H1 (cell line): ENCODE measurements around the gene SMIM5. TPM values are rescaled to one million over a fixed set of nuclear protein-coding genes. Genes with fewer than 3 reads are reported as not detected.

ENCODE experiments used
- ASH2L ChIP-seq: fragments of 200-600, 300-600 bp; sonication (generic); IDR thresholded peaks from one replicate; pipeline ENCODE4 v1.7.1; 2017; ENCODE audit warnings: low read length
- ATF3 ChIP-seq: IDR thresholded peaks from 2 replicates; pipeline ENCODE4 v1.6.1; 2011; ENCODE audit warnings: low read depth, mild to moderate bottlenecking, low read length; ENCODE audit not compliant: insufficient read depth
- CHD7 ChIP-seq: fragments of 300-600 bp; sonication (generic); IDR thresholded peaks from 2 replicates; pipeline ENCODE4 v1.7.1; 2012; ENCODE audit warnings: low read length, moderate library complexity, mild to moderate bottlenecking, inconsistent platforms; ENCODE audit not compliant: insufficient replicate concordance
- CREB1 ChIP-seq: IDR thresholded peaks from 2 replicates; pipeline ENCODE4 v1.6.1; 2012; ENCODE audit warnings: inconsistent platforms
- EZH2 ChIP-seq: fragments of 200-600 bp; sonication (generic); IDR thresholded peaks from 2 replicates; pipeline ENCODE4 v1.7.1; 2012; ENCODE audit warnings: low read depth, mild to moderate bottlenecking, moderate library complexity, low read length, inconsistent platforms; ENCODE audit not compliant: severe bottlenecking
- RFX5 ChIP-seq: IDR thresholded peaks from 2 replicates; pipeline ENCODE4 v1.6.1; 2011; ENCODE audit warnings: low read depth, low read length, improper control_type of control experiment, borderline replicate concordance
- SIX5 ChIP-seq: IDR thresholded peaks from 2 replicates; pipeline ENCODE4 v1.6.1; 2011; ENCODE audit warnings: mild to moderate bottlenecking, low read depth, low read length
- SP4 ChIP-seq: IDR thresholded peaks from 2 replicates; pipeline ENCODE4 v1.6.1; 2012; ENCODE audit warnings: low read length, inconsistent platforms
- TBP ChIP-seq: IDR thresholded peaks from 2 replicates; pipeline ENCODE4 v1.6.1; 2011; ENCODE audit warnings: low read depth, low read length, improper control_type of control experiment
- polyA plus RNA-seq, 7 experiments: library from polyadenylated mRNA; depleted of rRNA in 3 of 7; stranded (reverse) in 5 of 7; unstranded in 2 of 7; fragments of >200 nt in 5 of 7; fragments of 200-250 nt in 2 of 7; gene quantifications; 1 replicate in 5 of 7; 2 replicates in 1 of 7; 4 replicates in 1 of 7; pipeline versions ENCODE4 v1.2.1 to v1.2.3, GENCODE V29; 2011 to 2013; ENCODE audit warnings: missing spikeins in 2 of 7, mixed read lengths in 2 of 7
- total RNA-seq: library from RNA; stranded (reverse); fragmentation: NEBNext Ultra II Directional; extraction: Animal tissue kit (Norgen Biotek cat#: 25700); gene quantifications from 2 replicates; pipeline ENCODE4 v1.2.1, GENCODE V29; 2021

SMIM5 gene
- total and polyA plus RNA-seq, 2 of the 8 experiments (the other 6 are each of a cell fraction or from before 2014, with no cell fraction given) = not detected

DNA sequence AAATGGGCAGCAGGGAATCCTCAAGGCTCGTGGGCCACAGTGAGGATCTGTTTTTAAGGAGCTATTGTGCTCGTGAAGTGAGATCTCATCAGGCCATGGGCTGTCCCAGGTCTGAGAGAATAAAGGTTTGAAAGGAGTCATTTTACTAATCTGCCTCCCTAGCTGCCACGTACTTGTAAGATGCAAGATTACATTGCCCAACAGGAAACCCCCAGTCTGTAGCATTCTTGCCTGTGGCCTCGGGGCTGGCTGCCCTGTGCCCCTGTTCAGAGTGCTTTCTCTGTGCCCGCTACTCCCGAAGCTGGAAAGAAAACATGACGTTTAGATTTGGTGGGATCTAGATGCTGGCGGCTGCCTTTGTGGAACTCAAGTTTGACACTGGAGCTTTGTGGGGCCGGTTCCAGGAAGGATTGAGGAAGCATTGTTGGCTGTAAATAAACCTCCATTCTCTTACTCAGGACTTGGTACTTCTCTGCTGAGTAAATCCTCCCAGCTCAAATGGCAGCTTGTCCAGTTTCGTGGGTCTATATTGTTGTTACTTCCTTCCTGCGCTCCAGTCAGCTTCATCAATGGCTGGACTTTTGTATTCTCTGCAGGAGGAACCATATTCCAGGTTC, 55.1 kb downstream of the SMIM5 start (continued):
- TF ChIP-seq CHD7 (no peak), CREB1 (no peak), ATF3 (no peak), RFX5 (no peak), ASH2L (no peak), TBP (no peak), SIX5 (no peak), SP4 (no peak), EZH2 (no peak)
